Esophagus mucosa (tissue), 1 donor: ENCODE data around the gene UBE4B. TPM values are rescaled to one million over a fixed set of nuclear protein-coding genes. Genes with fewer than 3 reads are reported as not detected.
A peak's percentile ranks its signal among the peaks of the same experiment; 100 is the strongest.
"Not testable (repeated sequence)": the region's sequence is repeated elsewhere in the genome, so short reads cannot be mapped to it uniquely, and the experiment has no call there.

Experiments used
- ATAC-seq: fragments of 200-7000 bp; cut with Tn5 transposase; one replicate; pipeline ENCODE4 v1.9.1; 2020
- total RNA-seq: library from RNA; stranded (reverse); gene quantifications from one replicate; pipeline ENCODE4 v1.2.4, GENCODE V29; 2023
- donor health status: DM: yes; HTN: yes; CAD: no.

UBE4B gene
- total RNA-seq, result 38.1 TPM

DNA sequence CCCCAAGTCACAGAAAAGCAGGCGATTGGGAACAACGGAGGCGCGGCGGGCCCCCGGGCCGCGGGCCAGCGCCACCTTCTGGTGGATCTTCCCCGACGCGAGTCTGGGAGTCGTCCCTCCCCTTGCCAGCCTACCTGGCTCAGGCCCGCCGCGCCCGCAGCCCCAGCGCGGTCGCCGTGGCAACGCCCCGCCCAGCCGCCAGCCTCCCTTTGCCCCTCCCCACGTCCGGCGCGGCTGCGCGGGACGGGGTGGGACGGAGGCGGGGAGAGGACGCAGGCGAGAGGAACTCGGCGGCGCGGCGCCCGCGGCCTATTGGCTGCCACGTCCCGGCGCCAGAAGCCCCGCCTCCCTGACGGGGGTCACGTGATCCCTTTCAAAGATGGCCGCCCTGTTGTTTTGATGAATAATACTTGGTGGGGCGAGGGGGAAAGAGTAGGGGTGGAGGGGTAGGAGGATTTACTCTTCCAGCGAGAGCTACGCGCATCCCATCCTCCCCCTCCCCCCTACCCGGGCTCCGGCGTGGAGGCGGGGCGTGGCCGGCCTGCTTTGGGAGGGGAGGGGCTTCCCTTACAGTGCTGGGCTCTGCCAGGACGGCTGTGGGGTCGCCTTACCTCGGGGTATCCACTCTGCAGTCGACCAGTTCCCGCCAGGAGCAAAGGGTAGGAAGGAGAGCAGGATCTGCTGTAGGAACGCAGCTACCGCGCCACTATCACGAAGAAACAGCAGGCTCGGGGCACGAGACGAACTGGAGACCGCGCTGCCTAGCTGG is at the start of gene UBE4B:
Gene UBE4B (plus strand): TSS at position 369 of the 769 bp plus-strand sequence. CDS start 713 bp downstream, outside the sequence.
- peak; percentile 100 for ATAC-seq

DNA sequence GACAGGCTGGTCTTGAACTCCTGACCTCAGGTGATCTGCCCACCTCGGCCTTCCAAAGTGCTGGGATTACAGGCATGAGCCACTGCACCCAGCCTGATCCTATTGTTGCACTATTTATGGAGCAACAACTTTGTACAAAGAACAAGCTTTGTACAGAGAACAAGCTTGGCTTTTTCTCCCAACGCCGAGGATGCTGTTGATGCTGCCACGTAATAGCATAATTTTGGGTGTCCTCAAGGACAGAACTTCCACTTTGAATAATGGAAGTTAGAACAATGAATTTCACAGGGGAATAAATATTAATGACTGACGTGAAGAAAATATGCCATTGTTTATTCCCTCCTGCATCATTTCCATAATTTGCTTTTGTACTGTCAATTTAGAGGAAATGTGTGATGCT is 48.5 kb upstream of the UBE4B start:
- no peak for ATAC-seq

DNA sequence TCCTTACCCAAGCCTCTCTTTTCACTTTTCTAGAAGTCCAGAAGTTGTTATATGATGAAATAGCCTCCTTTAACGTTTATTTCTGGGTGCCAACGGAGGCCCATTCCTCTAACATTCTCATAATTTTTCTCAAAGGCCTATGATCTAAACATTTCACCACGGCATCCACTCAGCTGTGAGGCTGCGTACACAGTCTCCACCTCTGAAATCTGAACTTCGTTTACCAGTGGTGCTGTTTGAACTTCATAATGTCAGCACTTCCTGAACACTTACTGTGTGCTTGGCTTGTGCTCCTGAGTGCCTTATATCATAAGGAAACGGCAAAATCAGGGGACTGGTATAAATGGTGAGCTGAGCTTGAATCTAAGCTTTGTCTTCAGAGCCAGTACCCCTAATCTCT is 47.8 kb upstream of the UBE4B start:
- ATAC-seq, result no peak

DNA sequence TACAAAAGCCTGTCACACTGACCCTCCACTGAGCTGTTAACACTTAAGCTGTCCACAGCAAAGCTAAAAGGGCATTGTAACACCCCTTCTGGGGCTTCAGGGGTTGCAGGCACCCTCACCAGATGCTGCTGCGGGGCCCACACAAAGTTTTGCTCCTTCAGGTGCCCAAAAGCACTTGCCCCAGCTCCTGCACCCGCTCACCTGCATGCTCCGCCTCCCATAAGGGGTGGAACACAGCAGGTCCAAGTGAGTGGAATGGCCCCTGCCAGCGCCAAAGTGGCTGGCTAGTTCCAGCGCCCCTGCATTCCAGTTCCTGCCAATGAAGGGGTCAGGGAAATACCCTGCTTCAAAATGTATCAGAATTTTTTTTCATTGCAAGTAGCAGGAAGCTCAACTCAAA is 43.0 kb upstream of the UBE4B start:
- ATAC-seq, result no peak

DNA sequence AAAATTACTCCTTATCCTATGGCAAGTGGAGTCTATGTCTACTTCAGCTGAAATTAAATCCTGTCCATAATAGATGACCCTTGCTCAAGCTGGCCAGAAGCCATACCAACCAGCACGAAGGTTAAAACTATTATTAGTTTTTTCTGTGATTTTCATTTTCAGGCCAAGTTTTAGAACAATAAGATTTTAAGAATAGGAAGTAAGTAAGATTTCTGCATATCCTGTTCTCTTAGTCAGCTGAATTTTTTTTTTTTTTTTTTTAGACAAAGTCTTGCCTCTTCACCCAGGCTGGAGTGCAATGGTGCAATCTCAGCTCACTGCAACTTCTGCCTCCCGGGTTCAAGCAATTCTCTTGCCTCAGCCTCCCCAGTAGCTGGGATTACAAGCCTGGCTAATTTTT is 41.8 kb upstream of the UBE4B start:
- ATAC-seq, result no peak

DNA sequence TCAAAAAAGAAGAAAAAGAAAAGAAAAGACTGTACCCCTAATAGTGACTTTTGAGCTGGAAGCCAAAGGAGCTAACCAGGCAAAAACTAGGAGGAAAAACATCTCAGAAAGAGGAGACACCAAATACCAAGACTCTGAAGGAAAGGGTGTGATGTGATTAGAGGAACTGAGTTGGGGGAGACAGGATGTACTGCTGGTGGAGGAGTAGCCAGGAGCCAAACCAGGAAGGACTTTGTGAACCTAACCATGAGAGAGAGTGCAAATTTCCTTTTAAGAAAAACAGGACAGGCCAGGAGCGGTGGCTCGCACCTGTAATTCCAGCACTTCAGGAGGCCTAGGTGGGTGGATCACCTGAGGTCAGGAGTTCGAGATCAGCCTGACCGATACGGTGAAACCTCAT is 39.8 kb upstream of the UBE4B start:
- no peak for ATAC-seq

DNA sequence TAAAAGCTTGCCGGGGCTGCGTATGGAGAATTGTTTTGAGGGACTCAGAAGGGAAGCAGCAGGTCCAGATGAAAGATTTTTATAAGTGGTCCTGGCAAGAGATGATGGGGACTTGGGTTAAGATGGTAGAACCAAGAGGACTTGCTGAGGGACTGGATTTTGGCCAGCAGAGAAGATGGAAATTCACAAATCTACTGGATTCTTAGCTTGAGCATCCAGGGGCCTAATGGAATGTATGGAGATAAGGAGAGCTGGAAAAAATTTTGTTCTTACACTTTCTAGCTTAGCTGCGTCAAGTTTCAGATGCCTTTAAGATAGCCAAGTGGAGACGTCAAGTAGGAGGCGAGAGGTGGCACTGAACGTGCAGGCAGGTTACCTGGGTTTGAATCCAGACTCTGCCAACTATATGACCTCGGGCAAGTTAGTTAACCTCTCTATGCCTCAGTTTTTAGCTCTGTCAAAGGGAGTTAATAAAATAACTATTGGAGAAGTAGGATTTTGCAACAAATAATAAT is 39.1 kb upstream of the UBE4B start:
- no peak for ATAC-seq

DNA sequence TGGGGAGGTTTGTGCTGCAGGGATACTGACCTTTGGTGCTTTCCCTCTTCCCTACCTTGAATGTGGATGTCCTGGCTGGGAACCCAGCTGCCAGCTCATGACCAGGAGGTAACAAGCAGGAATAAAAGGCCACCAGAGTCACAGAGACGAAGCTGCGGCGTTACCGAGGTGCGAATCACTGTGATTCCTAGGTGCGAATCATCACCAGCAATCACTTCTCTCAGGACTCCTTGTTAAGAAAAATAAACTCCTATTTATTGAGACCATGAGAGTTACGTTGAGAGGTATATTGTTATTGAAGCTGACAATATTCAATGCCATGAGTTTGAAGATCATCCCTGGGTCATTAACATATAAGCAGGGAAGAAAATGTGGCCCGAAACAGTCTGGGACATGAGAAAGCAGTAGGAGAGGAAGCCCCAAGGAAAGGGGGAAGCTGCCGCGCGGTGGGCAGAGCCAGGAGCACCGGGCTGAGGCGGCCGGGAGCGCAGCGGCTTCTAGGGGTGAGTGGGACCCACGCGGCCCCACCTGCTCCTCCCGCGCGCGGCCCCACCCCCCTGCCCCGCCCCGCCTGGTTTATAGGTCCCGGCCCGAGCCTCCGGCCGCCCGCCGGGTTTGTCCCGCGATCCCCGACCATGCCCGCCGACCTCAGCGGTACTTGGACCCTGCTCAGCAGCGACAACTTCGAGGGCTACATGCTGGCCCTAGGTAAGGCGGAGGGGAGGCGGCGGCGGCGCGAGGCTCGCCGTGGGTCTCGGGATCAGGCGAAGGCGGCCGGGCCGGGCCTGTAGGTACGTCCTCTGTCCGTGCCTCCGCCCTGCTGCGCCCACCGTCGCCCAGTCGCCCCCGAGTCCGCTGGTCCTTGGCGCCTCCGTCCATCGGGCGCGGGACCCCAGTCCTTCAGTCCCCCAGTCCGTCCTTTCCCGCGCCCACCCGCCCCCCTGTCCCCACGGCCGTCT is 35.9 kb upstream of the UBE4B start, which contains the start of gene RBP7:
Gene RBP7 (plus strand): TSS at position 605 of the 959 bp plus-strand sequence. CDS start 31 bp downstream, at position 636.
- ATAC-seq, result peak; percentile 66

DNA sequence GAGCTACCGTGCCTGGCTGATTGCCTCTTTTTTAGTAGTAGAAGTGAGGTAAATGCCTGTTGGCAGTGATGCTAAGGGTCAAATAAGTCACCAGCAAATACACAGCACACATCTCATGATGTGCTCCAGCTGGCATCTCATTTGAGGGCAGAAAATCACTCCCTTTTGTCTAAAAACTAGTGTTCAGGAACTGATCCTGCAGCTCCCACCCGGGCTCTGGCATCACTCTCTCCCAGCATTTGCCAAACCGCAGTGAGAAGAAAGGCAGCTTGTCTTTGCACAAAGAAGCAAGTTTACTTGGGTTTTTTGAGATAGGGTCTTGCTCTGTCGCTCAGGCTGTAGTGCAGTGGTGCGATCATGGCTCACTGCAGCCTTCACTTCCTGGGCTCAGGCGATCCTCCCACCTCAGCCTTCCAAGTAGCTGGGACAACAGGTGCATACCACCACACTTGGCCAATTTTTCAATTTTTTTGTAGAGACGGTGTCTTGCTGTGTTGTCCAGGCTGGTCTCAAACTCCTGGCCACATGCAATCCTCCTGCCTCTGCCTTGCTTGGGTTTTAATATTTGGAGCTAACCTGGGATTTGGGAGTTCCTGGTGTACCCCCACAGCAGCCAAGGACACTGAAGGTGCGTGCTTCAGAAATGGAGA is 31.6 kb upstream of the UBE4B start:
- ATAC-seq, result no peak

DNA sequence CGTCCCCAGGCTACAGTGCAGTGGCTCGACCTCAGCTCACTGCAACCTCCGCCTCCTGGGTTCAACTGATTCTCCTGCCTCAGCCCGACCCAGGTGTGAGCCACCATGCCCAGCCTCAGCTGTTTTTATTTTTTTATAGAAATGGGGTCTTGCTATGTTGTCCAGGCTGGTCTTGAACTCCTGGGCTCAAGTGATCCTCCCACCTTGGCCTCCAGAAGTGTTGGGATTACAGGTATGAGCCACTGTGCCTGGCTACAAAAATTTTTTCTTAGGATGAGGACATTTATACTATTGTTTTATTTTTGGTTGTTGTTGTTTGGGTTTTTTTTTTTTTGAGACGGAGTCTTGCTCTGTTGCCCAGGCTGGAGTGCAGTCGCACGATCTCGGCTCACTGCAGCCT is 27.5 kb upstream of the UBE4B start:
- ATAC-seq, result not testable (repeated sequence)

DNA sequence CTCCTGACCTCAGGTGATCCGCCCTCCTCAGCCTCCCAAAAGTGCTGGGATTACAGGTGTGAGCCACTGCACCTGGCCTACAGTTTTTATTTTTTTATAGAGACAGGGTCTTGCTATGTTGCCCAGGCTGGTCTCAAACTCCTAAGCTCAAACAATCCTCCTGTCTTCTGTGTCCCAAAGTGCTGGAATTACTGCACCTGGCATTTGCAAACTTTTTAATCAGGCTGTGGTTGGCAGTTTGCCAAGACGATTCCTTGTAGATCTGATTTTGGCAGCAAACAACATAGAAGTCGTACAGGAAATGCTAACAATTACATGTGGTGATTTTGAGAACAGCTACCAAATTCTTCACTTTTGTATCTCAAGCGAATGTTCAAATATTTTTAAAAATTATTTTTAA is 25.6 kb upstream of the UBE4B start:
- ATAC-seq, result no peak

DNA sequence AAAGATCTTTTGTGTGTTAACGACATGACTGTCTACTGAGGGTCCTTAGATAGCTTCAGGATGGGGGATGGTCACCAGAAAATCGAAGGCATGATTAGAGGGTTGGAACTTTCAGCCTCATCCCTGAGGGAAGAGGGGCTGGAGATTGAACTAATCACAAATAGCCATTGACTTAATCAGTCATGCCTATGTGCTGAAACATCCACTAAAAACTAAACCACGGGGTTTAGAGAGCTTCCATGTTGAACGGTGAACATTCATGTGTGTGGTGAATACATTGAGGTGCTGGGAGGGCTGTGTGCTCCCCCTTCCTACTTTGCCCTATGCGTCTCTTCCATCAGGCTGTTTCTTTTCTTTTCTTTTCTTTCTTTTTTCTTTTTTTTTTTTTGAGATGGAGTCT is 18.7 kb upstream of the UBE4B start:
- ATAC-seq, result no peak

DNA sequence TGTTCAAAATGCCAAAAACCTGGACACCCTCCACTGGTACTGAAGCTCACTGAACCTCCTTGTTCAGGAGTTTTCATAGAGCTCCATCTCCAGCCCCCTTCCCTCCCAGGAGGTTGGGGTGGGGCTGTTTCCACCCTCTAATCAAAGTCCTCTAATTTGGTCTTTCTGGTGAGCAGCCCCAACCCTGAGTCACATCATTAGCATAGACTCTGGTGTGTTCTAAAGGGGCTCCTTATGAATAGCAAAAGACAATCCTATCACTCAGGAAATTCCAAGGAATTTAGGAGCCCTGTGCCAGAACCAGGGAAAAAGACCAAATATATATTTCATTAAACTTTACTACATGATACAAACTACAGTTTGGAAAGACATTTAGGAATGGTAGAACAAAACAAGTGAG is 13.2 kb upstream of the UBE4B start:
- ATAC-seq, result no peak

DNA sequence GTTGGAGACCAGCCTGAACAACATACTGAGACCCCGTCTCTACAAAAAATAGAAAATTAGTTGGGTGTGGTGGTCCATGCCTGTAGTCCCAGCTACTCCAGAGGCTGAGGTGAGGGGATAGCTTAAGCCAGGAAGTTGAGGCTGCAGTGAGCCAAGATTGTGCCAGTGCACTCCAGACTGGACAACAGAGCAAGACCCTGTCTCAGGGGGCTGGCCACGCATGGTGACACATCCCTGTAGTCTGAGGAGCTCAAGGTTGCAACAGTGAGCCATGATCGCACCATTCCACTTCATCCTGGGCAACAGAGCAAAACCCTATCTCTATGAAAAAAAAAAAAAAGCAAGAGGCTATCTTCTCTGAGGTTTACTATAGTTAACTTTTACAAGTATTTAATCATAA is 12.7 kb upstream of the UBE4B start:
- no peak for ATAC-seq

DNA sequence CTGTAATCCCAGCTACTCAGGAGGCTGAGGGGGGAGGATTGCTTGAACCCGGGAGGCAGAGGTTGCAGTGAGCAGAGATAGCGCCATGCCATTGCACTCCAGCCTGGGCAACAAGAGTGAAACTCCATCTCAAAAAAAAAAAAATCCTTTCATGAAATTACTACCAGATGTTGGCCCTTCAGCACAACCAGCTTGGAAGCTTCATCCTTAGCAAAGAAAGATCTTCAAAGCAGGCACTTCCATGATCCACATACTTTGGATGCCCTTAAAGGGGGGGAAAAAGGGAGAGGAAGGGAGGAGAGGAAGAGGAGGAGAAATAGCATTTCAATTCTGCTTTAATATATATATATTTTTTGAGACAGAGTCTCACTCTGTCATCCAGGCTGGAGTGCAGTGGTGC is 12.1 kb upstream of the UBE4B start:
- not testable (repeated sequence) for ATAC-seq

DNA sequence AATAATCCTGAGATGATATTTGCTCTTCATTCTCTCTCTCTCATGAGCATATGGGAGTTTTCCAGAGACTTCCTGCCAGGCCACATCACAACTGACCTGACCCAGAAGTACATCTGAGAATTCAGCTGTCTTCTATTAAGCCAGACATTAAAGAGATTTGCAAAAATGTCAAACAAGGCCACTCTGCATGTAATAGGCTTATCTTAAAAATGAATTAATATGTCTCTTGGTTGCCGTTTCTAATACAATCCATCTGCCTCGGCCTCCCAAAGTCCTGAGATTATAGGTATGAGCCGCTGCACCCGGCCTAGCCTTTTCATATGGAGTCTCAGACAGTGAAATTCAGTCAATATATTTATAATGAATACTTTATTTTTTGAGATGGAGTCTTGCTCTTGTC is 10.8 kb upstream of the UBE4B start:
- not testable (repeated sequence) for ATAC-seq

DNA sequence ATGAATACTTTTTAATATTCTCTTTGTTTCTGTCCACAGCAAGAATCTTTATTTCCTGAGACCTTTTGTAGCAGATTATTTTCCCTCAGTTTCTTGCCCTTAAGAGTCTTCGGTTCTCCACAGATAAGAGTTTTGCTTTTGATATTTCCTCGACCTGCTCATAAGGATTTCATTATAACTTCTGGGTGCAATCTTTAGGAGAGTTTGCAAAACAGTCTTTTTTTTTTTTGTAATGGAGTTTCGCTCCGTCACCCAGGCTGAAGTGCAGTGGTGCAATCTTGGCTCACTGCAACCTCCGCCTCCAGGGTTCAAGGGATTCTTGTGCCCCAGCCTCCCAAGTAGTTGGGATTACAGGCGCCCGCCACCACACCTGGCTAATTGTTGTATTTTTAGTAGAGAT is 10.1 kb upstream of the UBE4B start:
- no peak for ATAC-seq

DNA sequence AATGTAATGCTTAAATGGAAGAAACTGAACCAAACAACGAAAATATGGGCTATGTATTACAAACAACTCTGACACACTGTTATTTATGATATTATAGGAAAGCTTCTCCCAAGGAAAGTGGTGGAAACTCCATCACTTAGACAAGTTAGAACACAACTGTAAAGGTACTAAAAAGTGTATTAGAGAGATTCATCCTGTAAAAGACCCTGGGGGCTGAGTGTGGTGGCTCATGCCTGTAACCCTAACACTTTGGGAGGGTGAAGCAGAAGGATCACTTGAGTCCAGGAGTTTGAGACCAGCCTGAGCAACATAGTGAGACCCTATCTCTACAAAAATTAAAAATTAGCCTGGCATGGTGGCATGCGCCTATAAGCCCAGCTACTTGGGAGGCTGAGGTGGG is 7.4 kb upstream of the UBE4B start:
- no peak for ATAC-seq

DNA sequence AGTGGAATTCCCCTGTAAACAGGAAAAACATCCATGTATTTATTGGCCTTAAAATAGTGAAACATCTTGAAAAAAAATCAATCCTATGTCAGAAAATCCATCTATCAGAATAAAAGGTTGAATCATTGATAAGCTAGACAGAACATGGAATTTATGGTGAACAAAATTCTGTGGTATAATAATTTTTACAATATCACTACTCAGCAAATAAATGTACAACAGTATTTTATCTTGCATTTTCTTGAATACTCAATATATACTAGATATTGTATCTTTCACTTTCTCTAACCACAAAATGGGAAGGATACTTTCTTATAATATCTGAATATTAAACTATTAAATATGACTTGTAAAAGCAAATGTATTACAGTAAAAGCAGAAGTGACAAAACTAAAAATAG is 5.7 kb upstream of the UBE4B start:
- no peak for ATAC-seq

DNA sequence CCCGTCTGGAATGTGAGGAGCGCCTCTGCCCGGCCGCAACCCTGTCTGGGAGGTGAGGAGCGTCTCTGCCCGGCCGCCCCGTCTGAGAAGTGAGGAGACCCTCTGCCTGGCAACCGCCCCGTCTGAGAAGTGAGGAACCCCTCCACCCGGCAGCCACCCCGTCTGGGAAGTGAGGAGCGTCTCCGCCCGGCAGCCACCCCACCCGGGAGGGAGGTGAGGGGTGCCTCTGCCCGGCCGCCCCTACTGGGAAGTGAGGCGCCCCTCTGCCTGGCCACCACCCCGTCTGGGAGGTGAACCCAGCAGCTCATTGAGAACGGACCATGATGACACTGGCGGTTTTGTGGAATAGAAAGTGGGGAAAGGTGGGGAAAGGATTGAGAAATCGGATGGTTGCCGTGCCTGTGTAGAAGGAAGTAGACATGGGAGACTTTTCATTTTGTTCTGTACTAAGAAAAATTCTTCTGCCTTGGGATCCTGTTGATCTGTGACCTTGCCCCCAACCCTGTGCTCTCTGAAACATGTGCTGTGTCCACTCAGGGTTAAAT is 3.7 kb upstream of the UBE4B start:
- ATAC-seq, result not testable (repeated sequence)

DNA sequence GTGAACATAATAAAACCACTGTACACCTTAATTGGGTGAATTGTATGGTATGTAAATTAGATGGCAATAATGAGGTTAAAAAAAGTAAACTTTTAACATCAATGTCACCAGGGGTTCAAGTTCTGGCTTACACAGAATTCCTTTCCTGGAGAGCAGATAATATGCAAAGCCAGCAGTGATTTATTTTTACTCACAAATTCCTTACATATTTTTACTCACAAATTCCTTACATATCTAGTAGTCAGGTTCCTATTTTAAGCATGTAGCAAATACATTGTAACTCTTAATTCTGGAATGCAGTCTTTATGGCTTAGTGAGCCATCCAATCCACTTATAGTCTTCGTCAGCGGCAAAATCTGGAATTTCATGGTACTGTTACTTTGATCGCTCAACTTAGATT is 1.3 kb upstream of the UBE4B start:
- ATAC-seq, result no peak

DNA sequence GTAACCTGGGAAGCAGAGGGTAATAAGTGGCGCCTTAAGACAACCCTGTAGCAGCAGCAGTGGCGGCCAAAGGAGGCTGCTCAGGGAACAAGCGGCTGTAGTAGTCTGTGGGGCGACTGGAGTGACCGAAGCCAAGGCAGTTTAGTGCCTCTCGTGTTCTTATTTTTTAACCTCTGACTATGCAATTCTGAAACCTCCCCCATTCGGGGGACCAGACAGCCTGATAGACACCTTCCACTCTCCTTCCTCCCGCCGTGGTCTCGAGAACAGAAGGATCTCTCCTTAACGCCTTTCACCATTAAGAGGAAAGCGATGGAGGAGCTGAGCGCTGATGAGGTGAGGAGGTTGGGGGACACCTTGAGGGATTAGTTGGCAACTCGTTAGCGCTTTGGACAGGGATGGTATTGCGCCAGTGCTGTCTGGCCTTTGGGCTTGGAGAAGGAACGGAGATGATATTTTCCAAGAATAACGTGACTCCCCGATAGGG is 644 bp downstream of the UBE4B start:
- peak; percentile 35 for ATAC-seq
